OCI-LY1 (cell line): Measurements from ENCODE around the gene TPRX2.

Experiments used
- H2AFZ ChIP-seq: fragments of 200-600 bp; sonication (generic), shearing (Covaris generic); 2 replicates; pipeline ENCODE4 v1.6.0; 2014; ENCODE audit warnings: antibody characterized with exemption, mild to moderate bottlenecking, low read length
- H3F3A ChIP-seq: fragments of 200-600 bp; sonication (generic), shearing (Covaris generic); 2 replicates; pipeline ENCODE4 v1.6.0; 2014; ENCODE audit warnings: mild to moderate bottlenecking, antibody characterized with exemption, low read length, moderate library complexity; ENCODE audit not compliant: insufficient read depth
- H3K27ac ChIP-seq: fragments of 200-600 bp; sonication (generic); 2 replicates; pipeline ENCODE4 v1.5.1; 2014; ENCODE audit warnings: low read length, mixed run types, mild to moderate bottlenecking, low read depth; ENCODE audit not compliant: poor library complexity, severe bottlenecking
- H3K27me3 ChIP-seq: fragments of 200-600 bp; sonication (generic); 2 replicates; pipeline ENCODE4 v1.6.0; 2014; ENCODE audit warnings: antibody characterized with exemption, mild to moderate bottlenecking, low read length, moderate library complexity; ENCODE audit not compliant: insufficient read depth
- H3K36me3 ChIP-seq: fragments of 200-600 bp; sonication (generic); 2 replicates; pipeline ENCODE4 v1.6.1; 2014; ENCODE audit warnings: mild to moderate bottlenecking, antibody characterized with exemption, low read length, moderate library complexity, mixed read lengths; ENCODE audit not compliant: insufficient read depth
- H3K4me1 ChIP-seq: fragments of 200-600 bp; sonication (generic); 2 replicates; pipeline ENCODE4 v1.5.1; 2014; ENCODE audit warnings: mild to moderate bottlenecking, low read length, moderate library complexity; ENCODE audit not compliant: insufficient read depth, severe bottlenecking
- H3K4me2 ChIP-seq: fragments of 200-600 bp; sonication (generic), shearing (Covaris generic); 2 replicates; pipeline ENCODE4 v1.6.1; 2014; ENCODE audit warnings: low read length
- H3K4me3 ChIP-seq: fragments of 200-600 bp; sonication (generic); 2 replicates; pipeline ENCODE4 v1.5.1; 2014; ENCODE audit warnings: low read length, low read depth, mild to moderate bottlenecking, mixed read lengths; ENCODE audit not compliant: poor library complexity, severe bottlenecking
- H3K79me2 ChIP-seq: fragments of 200-600 bp; shearing (Covaris generic); 2 replicates; pipeline ENCODE4 v1.6.1; 2016; ENCODE audit warnings: mixed run types, low read length, mixed read lengths; ENCODE audit not compliant: insufficient read depth
- H3K9ac ChIP-seq: fragments of 200-600 bp; sonication (generic), shearing (Covaris generic); 2 replicates; pipeline ENCODE4 v1.6.1; 2014; ENCODE audit warnings: mild to moderate bottlenecking, low read length, mixed read lengths
- H3K9me2 ChIP-seq: fragments of 200-600 bp; sonication (generic), shearing (Covaris generic); 2 replicates; pipeline ENCODE4 v1.6.1; 2014; ENCODE audit warnings: low read depth, mild to moderate bottlenecking, low read length, mixed read lengths
- H3K9me3 ChIP-seq: fragments of 200-600 bp; shearing (Covaris generic); 2 replicates; pipeline ENCODE4 v1.6.1; 2014; ENCODE audit warnings: low read length, mixed read lengths
- H4K20me1 ChIP-seq: fragments of 200-600 bp; sonication (generic), shearing (Covaris generic); 2 replicates; pipeline ENCODE4 v1.6.0; 2016; ENCODE audit warnings: mild to moderate bottlenecking, low read length; ENCODE audit not compliant: insufficient read depth
- EZH2 ChIP-seq: fragments of 200-600 bp; sonication (generic), shearing (Covaris generic); IDR thresholded peaks from 2 replicates; pipeline ENCODE4 v1.8.0; 2017; ENCODE audit warnings: borderline replicate concordance, mixed run types, mild to moderate bottlenecking, antibody characterized with exemption, low read length, moderate library complexity, mixed read lengths
- TF ChIP-seq, protein P1 (sequence below): fragments of 200-600 bp; sonication (generic), shearing (Covaris generic); IDR thresholded peaks from 2 replicates; pipeline ENCODE4 v1.5.1; 2017; ENCODE audit warnings: mild to moderate bottlenecking, antibody characterized with exemption, low read length, moderate library complexity, mixed read lengths

Gene TPRX2

GRCh38 chr19:47860602-47861297, 1.7 kb downstream of the TPRX2 start:
- Histone ChIP-seq H3K27ac (no peak overlapping the region), H3K4me3 (no peak overlapping the region), H3K4me2 (no peak overlapping the region), H3K9ac (no peak overlapping the region), H3K27me3 (no peaks in the 10 kb centered on the region), H3K9me2 (no peaks in the 10 kb centered on the region), H3K9me3 (no peaks in the 10 kb centered on the region), H2AFZ (no peak overlapping the region), H3K4me1 (no peaks in the 10 kb centered on the region), H4K20me1 (no peaks in the 10 kb centered on the region), H3F3A (no peaks in the 10 kb centered on the region), H3K36me3 (no peaks in the 10 kb centered on the region), H3K79me2 (no peaks in the 10 kb centered on the region)
- TF ChIP-seq EZH2, result no peak
- TF ChIP-seq, protein P1, sequence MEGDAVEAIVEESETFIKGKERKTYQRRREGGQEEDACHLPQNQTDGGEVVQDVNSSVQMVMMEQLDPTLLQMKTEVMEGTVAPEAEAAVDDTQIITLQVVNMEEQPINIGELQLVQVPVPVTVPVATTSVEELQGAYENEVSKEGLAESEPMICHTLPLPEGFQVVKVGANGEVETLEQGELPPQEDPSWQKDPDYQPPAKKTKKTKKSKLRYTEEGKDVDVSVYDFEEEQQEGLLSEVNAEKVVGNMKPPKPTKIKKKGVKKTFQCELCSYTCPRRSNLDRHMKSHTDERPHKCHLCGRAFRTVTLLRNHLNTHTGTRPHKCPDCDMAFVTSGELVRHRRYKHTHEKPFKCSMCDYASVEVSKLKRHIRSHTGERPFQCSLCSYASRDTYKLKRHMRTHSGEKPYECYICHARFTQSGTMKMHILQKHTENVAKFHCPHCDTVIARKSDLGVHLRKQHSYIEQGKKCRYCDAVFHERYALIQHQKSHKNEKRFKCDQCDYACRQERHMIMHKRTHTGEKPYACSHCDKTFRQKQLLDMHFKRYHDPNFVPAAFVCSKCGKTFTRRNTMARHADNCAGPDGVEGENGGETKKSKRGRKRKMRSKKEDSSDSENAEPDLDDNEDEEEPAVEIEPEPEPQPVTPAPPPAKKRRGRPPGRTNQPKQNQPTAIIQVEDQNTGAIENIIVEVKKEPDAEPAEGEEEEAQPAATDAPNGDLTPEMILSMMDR, result no peak

DNA sequence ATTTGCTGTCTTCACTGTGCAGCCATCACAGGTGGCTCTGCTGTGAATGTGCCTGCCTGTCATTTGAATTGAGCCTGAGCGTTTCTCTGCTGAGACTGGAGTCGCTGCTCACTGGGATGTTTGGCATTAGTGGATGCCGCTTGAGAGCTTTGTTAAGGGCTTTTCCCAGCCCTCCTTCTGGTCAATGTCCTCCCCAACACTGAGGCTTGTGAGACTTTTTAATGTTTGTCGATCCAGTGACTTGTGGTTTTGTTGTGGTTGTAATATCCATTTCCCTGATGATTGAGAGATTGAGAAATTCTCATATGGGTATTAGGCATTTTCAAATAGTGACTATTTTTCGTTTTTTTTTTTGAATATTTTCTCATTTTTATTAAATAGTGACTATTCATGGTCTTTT, 2.6 kb downstream of the TPRX2 start:
- no peaks in the 10 kb centered on the region for H4K20me1 ChIP-seq
- H3K4me2 ChIP-seq, result no peak overlapping the region
- no peaks in the 10 kb centered on the region for H3K9me2 ChIP-seq
- no peaks in the 10 kb centered on the region for H3K79me2 ChIP-seq
- no peaks in the 10 kb centered on the region for H3K36me3 ChIP-seq
- H3K27ac ChIP-seq, result no peak overlapping the region
- H3K9me3 ChIP-seq, result no peaks in the 10 kb centered on the region
- H3K9ac ChIP-seq, result no peak overlapping the region
- TF ChIP-seq EZH2, result no peak
- H2AFZ ChIP-seq, result no peak overlapping the region
- H3K27me3 ChIP-seq, result no peaks in the 10 kb centered on the region
- no peak overlapping the region for H3K4me3 ChIP-seq
- no peaks in the 10 kb centered on the region for H3K4me1 ChIP-seq
- H3F3A ChIP-seq, result no peaks in the 10 kb centered on the region

- Histone ChIP-seq H3K9ac (no peak overlapping the region), H4K20me1 (no peaks in the 10 kb centered on the region), H3K27ac (no peak overlapping the region), H3K9me2 (no peaks in the 10 kb centered on the region), H3K4me1 (no peaks in the 10 kb centered on the region), H3K9me3 (no peaks in the 10 kb centered on the region), H3K36me3 (no peaks in the 10 kb centered on the region), H3K79me2 (no peaks in the 10 kb centered on the region), H3K4me3 (no peak overlapping the region), H3K4me2 (no peak overlapping the region), H3K27me3 (no peaks in the 10 kb centered on the region), H2AFZ (no peak overlapping the region), H3F3A (no peaks in the 10 kb centered on the region)
- TF ChIP-seq, protein P1, result peak; percentile 94
- TF ChIP-seq EZH2, result no peak
Observed at GRCh38 chr19:47863514-47863936, 4.5 kb downstream of the TPRX2 start.

- no peak overlapping the region for H2AFZ ChIP-seq
- H3K9me2 ChIP-seq, result no peaks in the 10 kb centered on the region
- H4K20me1 ChIP-seq, result no peaks in the 10 kb centered on the region
- H3K27ac ChIP-seq, result no peak overlapping the region
- no peaks in the 10 kb centered on the region for H3K9me3 ChIP-seq
- H3K4me2 ChIP-seq, result no peak overlapping the region
- H3F3A ChIP-seq, result no peaks in the 10 kb centered on the region
- H3K4me3 ChIP-seq, result no peak overlapping the region
- H3K4me1 ChIP-seq, result no peaks in the 10 kb centered on the region
- no peaks in the 10 kb centered on the region for H3K79me2 ChIP-seq
- H3K9ac ChIP-seq, result no peak overlapping the region
- TF ChIP-seq, protein P1, result no peak
- TF ChIP-seq EZH2, result no peak
- H3K36me3 ChIP-seq, result no peaks in the 10 kb centered on the region
- H3K27me3 ChIP-seq, result no peaks in the 10 kb centered on the region
Observed at GRCh38 chr19:47865166-47865565, 6.1 kb downstream of the TPRX2 start.
